Immature natural killer cell (primary cell): ENCODE results near the gene HNRNPAB. TPM values are rescaled to one million over a fixed set of nuclear protein-coding genes. Genes with fewer than 3 reads are reported as not detected.
"Not testable (repeated sequence)": the region's sequence is repeated elsewhere in the genome, so short reads cannot be mapped to it uniquely, and the experiment has no call there.

Experiments
- DNase-seq, 3 donors: peaks; one replicate each; pipeline ENCODE4 v3.0.0; 2022; ENCODE audit warnings: mixed read lengths in 1 of 3
- H3K27ac Mint-ChIP-seq, 6 donors: one replicate each; pipeline ENCODE4 v1.8.0; 2020; ENCODE audit warnings: mixed read lengths in 6 of 6, mild to moderate bottlenecking in 5 of 6, inconsistent platforms in 4 of 6, moderate library complexity in 3 of 6
- H3K27me3 Mint-ChIP-seq, 3 donors: one replicate each; pipeline ENCODE4 v1.8.0; 2020 to 2021; ENCODE audit warnings: low read depth in 3 of 3, mild to moderate bottlenecking in 3 of 3, mixed read lengths in 3 of 3, moderate library complexity in 3 of 3, inconsistent platforms in 1 of 3
- H3K36me3 Mint-ChIP-seq, 3 donors: one replicate each; pipeline ENCODE4 v1.8.0; 2020; ENCODE audit warnings: mixed read lengths in 3 of 3, inconsistent platforms in 2 of 3, mild to moderate bottlenecking in 2 of 3
- H3K4me1 Mint-ChIP-seq, 2 donors: one replicate each; pipeline ENCODE4 v1.8.0; 2020; ENCODE audit warnings: inconsistent platforms in 2 of 2, mild to moderate bottlenecking in 2 of 2, mixed read lengths in 2 of 2, moderate library complexity in 1 of 2
- H3K4me3 Mint-ChIP-seq, 5 donors: one replicate each; pipeline ENCODE4 v1.8.0; 2020; ENCODE audit warnings: mild to moderate bottlenecking in 5 of 5, mixed read lengths in 5 of 5, inconsistent platforms in 3 of 5, moderate library complexity in 3 of 5
- H3K9me3 Mint-ChIP-seq, 6 donors: one replicate each; pipeline ENCODE4 v1.8.0; 2020; ENCODE audit warnings: mild to moderate bottlenecking in 6 of 6, mixed read lengths in 6 of 6, inconsistent platforms in 4 of 6, moderate library complexity in 3 of 6
- polyA plus RNA-seq, 3 donors: library from polyadenylated mRNA; unstranded; fragments of 300-500 nt; fragmentation: Illumina TruSeq; gene quantifications; one replicate each; pipeline ENCODE4 v1.2.3, GENCODE V29; 2021

The HNRNPAB gene
- polyA plus RNA-seq, 3 donors from 2014 or later: 34.4 to 126 (median 62.9) TPM

DNA sequence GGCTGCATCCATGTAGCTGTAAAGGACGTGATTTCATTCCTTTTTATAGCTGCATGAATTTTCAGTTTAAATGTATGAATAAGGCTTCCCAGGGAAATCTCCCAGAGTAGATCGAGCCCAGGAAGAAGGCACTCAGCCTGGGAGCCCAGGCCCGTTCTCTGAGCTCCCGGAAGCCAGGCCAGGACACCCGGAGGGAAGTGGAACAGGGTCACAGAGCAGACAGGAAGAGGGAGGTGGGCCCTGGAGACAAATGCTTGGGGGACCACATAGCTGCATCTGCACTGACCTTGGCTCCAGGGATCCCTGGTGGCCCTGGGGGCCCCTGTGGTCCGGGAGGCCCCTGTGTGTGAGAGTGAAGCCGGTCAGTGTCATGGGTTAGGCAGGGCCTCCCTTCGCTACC lies 47.9 kb downstream of the HNRNPAB start:
- H3K9me3 Mint-ChIP-seq: peaks cover 0 to 4% (median 0%) of the 10 kb centered on the region in 6 donors
- no peak overlapping the region for H3K4me3 Mint-ChIP-seq
- DNase-seq: no peak
- H3K36me3 Mint-ChIP-seq: no peaks in the 10 kb centered on the region
- H3K27me3 Mint-ChIP-seq: peaks cover 6 to 14% (median 7%) of the 10 kb centered on the region in 3 donors
- H3K27ac Mint-ChIP-seq: no peak overlapping the region
- H3K4me1 Mint-ChIP-seq: peaks cover 28 to 33% of the 10 kb centered on the region in 2 donors

DNA sequence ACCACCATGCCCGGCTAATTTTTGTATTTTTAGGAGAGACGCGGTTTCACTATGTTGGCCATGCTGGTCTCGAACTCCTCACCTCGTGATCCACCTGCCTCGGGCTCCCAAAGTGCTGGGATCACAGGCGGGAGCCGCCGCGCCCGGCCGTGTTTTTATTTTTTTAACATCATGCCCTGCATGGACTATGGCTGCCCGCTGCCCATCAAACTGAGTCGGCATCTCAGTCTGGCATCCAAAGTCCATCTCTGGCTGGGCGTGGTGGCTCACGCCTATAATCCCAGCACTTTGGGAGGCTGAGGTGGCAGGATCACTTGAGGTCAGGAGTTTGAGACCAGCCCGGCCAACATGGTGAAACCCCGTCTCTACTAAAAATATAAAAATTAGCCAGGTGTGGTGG lies 49.3 kb downstream of the HNRNPAB start:
- H3K4me3 Mint-ChIP-seq, H3K27me3 Mint-ChIP-seq, H3K9me3 Mint-ChIP-seq, DNase-seq, H3K36me3 Mint-ChIP-seq, H3K27ac Mint-ChIP-seq: not testable (repeated sequence)
- peaks cover 16 to 19% of the 10 kb centered on the region in 2 donors for H3K4me1 Mint-ChIP-seq

DNA sequence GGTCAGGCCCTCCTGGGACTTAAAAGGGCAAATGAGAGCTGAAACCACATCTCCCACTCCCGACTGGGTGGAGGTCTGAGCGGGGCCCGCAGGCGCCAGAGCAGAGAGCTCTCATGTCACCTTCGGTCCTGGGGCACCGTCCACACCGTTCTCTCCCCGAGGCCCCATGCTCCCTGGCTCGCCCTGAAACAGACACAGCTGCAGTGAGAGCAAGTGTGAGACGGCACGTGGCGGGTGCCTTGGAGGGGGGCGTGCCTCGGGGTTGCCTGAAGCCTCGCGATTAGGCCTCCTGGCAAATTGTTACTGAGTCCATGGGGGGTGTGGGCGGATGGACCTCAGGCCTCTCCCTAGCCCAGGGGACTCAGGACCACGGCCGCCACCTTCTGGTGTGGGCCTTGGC lies 52.4 kb downstream of the HNRNPAB start:
- no peak for DNase-seq
- no peaks in the 10 kb centered on the region for H3K9me3 Mint-ChIP-seq
- no peak overlapping the region for H3K4me3 Mint-ChIP-seq
- H3K36me3 Mint-ChIP-seq: no peaks in the 10 kb centered on the region
- H3K27ac Mint-ChIP-seq: no peak overlapping the region
- H3K4me1 Mint-ChIP-seq: peaks cover 3 to 10% of the 10 kb centered on the region in 2 donors
- peaks cover 0 to 6% (median 1%) of the 10 kb centered on the region in 3 donors for H3K27me3 Mint-ChIP-seq

DNA sequence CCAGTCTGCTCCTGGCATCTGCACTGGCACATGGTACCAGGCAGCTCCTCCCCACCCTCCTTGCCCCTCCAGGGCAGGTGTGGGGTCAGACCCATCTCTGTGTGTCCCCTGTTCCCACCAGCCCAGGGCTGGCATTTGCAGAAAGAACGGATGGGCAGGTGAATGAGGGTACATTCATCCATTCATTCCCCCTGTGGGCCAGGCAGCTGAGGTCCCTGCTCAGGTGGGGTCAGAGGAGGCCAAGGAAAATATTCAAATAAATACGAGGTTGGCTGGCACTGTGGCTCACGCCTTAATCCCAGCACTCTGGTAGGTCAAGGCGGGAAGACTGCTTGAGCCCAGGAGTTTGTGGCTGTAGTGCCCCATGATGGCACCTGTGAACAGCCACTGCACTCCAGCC lies 53.3 kb downstream of the HNRNPAB start:
- Mint-ChIP-seq H3K4me1 (peaks cover 3 to 10% of the 10 kb centered on the region in 2 donors), H3K36me3 (no peaks in the 10 kb centered on the region), H3K27ac (no peak overlapping the region), H3K27me3 (peaks cover 0 to 6% (median 1%) of the 10 kb centered on the region in 3 donors), H3K4me3 (no peak overlapping the region), H3K9me3 (no peaks in the 10 kb centered on the region)
- DNase-seq: no peak

DNA sequence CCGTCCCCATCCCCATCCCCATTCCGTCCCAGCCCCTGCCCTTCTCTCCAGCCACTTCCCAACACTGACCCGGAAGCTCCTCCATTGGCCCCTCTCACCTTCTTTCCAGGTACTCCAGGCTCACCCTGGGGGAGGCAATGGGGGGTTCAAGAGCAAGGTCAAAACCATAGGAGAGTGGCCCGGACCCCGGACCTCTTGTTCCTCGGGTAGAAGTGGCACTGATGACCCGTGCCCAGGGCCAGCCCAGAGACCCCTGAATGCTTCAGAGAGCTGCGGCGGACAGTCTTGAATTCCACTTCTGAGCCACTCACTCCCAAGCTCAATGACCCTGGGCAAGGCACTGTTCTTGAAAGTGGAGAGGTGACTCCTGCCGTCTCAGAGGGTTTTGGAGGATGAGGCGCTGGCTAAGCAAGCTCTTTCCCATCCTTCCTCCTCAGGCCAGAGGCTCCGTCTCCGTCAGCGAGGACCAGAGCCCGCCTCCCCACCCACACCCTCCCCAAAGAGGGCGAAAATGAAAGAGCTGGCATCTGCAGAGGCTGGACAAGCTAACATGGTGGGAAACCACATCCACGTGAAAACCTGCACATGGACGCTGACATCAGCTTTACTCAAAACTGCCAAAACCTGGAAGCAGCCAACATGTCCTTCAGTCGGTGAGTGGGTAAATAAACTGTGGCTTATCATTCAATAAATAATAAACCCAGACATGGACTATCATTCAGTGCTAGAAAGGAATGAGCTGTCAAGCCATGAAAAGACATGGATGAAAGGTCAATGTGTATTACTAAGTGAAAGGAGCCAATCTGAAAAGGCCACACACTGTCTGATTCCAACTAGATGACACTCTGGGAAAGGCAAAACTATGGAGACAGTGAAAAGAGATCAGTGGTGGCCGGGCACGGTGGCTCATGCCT lies 55.5 kb downstream of the HNRNPAB start:
- peaks cover 0 to 6% (median 1%) of the 10 kb centered on the region in 3 donors for H3K27me3 Mint-ChIP-seq
- H3K36me3 Mint-ChIP-seq: no peaks in the 10 kb centered on the region
- no peak overlapping the region for H3K4me3 Mint-ChIP-seq
- peaks cover 3 to 10% of the 10 kb centered on the region in 2 donors for H3K4me1 Mint-ChIP-seq
- peak overlapping the region in 2 of 6 donors; percentile 21 to 40 for H3K27ac Mint-ChIP-seq
- no peaks in the 10 kb centered on the region for H3K9me3 Mint-ChIP-seq
- DNase-seq: no peak

Other genes with a start within 250 kb of the HNRNPAB start
- gene PROP1, start 208.3 kb upstream of the HNRNPAB start, polyA plus RNA-seq: not detected
- gene N4BP3, start 91.0 kb upstream of the HNRNPAB start, polyA plus RNA-seq: under 1 TPM in 2 of 3 donors, not detected in 1; 0.07 to 0.10 TPM
- 10 to 100 TPM; 10.0 to 12.4 (median 11.8) TPM for gene RMND5B, start 73.5 kb upstream of the HNRNPAB start, polyA plus RNA-seq
- 100 to 1,000 TPM; 163 to 196 (median 195) TPM for gene NHP2, start 50.6 kb upstream of the HNRNPAB start, polyA plus RNA-seq
- gene GMCL2, start 17.2 kb upstream of the HNRNPAB start, polyA plus RNA-seq: not detected
- 10 to 100 TPM; 28.2 to 44.1 (median 33.3) TPM for gene PHYKPL, start 28.3 kb downstream of the HNRNPAB start, polyA plus RNA-seq